Large intestine (tissue), 3 donors: Measurements from ENCODE around the gene PLXNC1. TPM values are rescaled to one million over a fixed set of nuclear protein-coding genes. Genes with fewer than 3 reads are reported as not detected.

Source experiments
- DNase-seq, 2 donors: peaks; one replicate each; pipeline versions ENCODE4 v3.0.0 to v3.0.0-alpha.2; 2013
- H3K27ac ChIP-seq: one replicate; pipeline ENCODE4 v1.5.1; 2013; ENCODE audit warnings: low read length
- H3K27me3 ChIP-seq: 2 replicates; pipeline ENCODE4 v1.6.1; 2013; ENCODE audit warnings: low read length; ENCODE audit not compliant: control insufficient read depth, insufficient read depth
- H3K36me3 ChIP-seq: 2 replicates; pipeline ENCODE4 v1.6.1; 2013; ENCODE audit warnings: low read length; ENCODE audit not compliant: control insufficient read depth, insufficient read depth
- H3K4me1 ChIP-seq: one replicate; pipeline ENCODE4 v1.6.1; 2013; ENCODE audit warnings: low read length; ENCODE audit not compliant: control insufficient read depth, insufficient read depth
- H3K4me3 ChIP-seq: one replicate; pipeline ENCODE4 v1.5.1; 2013; ENCODE audit warnings: low read length
- H3K9me3 ChIP-seq: one replicate; pipeline ENCODE4 v1.6.1; 2013; ENCODE audit warnings: mild to moderate bottlenecking, low read depth, low read length, moderate library complexity; ENCODE audit not compliant: control insufficient read depth
- WGBS: methylation state at CpG from one replicate; pipeline ENCODE4 v1.1.5; 2013; ENCODE audit warnings: low lambda C conversion rate; ENCODE audit not compliant: insufficient coverage; 5-methylcytosine and 5-hydroxymethylcytosine counted together
- polyA plus RNA-seq: library from polyadenylated mRNA; unstranded; fragments of 120-200 nt; gene quantifications from one replicate; pipeline ENCODE4 v1.2.1, GENCODE V29; 2013

PLXNC1 gene
- polyA plus RNA-seq, 1 donor = 20.3 TPM

GRCh38 chr12:94235848-94236247, 87.5 kb downstream of the PLXNC1 start:
- Histone ChIP-seq H3K4me3 (no peak overlapping the region), H3K27me3 (no peaks in the 10 kb centered on the region), H3K27ac (no peak overlapping the region), H3K9me3 (no peaks in the 10 kb centered on the region), H3K4me1 (no peaks in the 10 kb centered on the region), H3K36me3 (peaks cover 5% of the 10 kb centered on the region)
- no peak for DNase-seq
- no CpG with 5 or more reads among the region's 3 CpGs for WGBS

GRCh38 chr12:94239332-94239993, 91.1 kb downstream of the PLXNC1 start:
- Histone ChIP-seq H3K27ac (peak overlapping the region; percentile 41), H3K9me3 (no peaks in the 10 kb centered on the region), H3K4me1 (no peaks in the 10 kb centered on the region), H3K4me3 (no peak overlapping the region), H3K36me3 (peaks cover 3% of the 10 kb centered on the region), H3K27me3 (no peaks in the 10 kb centered on the region)
- WGBS = no CpG with 5 or more reads among the region's 7 CpGs
- no peak for DNase-seq

- peak in 1 of 2 donors; percentile 58 for DNase-seq
- Histone ChIP-seq H3K36me3 (peaks cover 3% of the 10 kb centered on the region), H3K4me3 (no peak overlapping the region), H3K9me3 (no peaks in the 10 kb centered on the region), H3K27me3 (no peaks in the 10 kb centered on the region), H3K4me1 (peaks cover 1% of the 10 kb centered on the region), H3K27ac (peak overlapping the region; percentile 41)
- 80% methylated on average over 1 of the region's 1 CpG for WGBS
Observed at GRCh38 chr12:94240171-94240570, 91.8 kb downstream of the PLXNC1 start.

GRCh38 chr12:94242901-94243300, 94.5 kb downstream of the PLXNC1 start:
- Histone ChIP-seq H3K36me3 (peaks cover 4% of the 10 kb centered on the region), H3K4me1 (peaks cover 15% of the 10 kb centered on the region), H3K9me3 (no peaks in the 10 kb centered on the region), H3K27ac (no peak overlapping the region), H3K4me3 (no peak overlapping the region), H3K27me3 (no peaks in the 10 kb centered on the region)
- no CpG with 5 or more reads among the region's 6 CpGs for WGBS
- DNase-seq = no peak

GRCh38 chr12:94244165-94245133, 96.1 kb downstream of the PLXNC1 start:
- no peaks in the 10 kb centered on the region for H3K9me3 ChIP-seq
- H3K27me3 ChIP-seq = no peaks in the 10 kb centered on the region
- H3K27ac ChIP-seq = peak overlapping the region; percentile 91
- no peak overlapping the region for H3K4me3 ChIP-seq
- peaks cover 15% of the 10 kb centered on the region for H3K4me1 ChIP-seq
- peaks cover 14% of the 10 kb centered on the region for H3K36me3 ChIP-seq
- DNase-seq = peak in 1 of 2 donors; percentile 22
- WGBS = 100% methylated on average over 1 of the region's 11 CpGs

GRCh38 chr12:94245631-94246383, 97.4 kb downstream of the PLXNC1 start:
- 40% methylated on average over 1 of the region's 12 CpGs for WGBS

GRCh38 chr12:94247246-94247645, 98.9 kb downstream of the PLXNC1 start:
- peaks cover 15% of the 10 kb centered on the region for H3K4me1 ChIP-seq
- DNase-seq = no peak
- no CpG with 5 or more reads among the region's 2 CpGs for WGBS
- peaks cover 21% of the 10 kb centered on the region for H3K36me3 ChIP-seq
- H3K27ac ChIP-seq = no peak overlapping the region
- no peak overlapping the region for H3K4me3 ChIP-seq
- H3K9me3 ChIP-seq = no peaks in the 10 kb centered on the region
- no peaks in the 10 kb centered on the region for H3K27me3 ChIP-seq

More at GRCh38 chr12:94245631-94246383, 97.4 kb downstream of the PLXNC1 start:
- Histone ChIP-seq H3K9me3 (no peaks in the 10 kb centered on the region), H3K27me3 (no peaks in the 10 kb centered on the region), H3K36me3 (peaks cover 16% of the 10 kb centered on the region), H3K4me1 (peaks cover 15% of the 10 kb centered on the region), H3K4me3 (no peak overlapping the region), H3K27ac (peak overlapping the region; percentile 91)
- DNase-seq = peak; percentile 85 to 93

GRCh38 chr12:94248582-94248981, 100.2 kb downstream of the PLXNC1 start:
- Histone ChIP-seq H3K9me3 (no peaks in the 10 kb centered on the region), H3K27me3 (no peaks in the 10 kb centered on the region), H3K4me1 (peaks cover 15% of the 10 kb centered on the region), H3K36me3 (peaks cover 23% of the 10 kb centered on the region), H3K27ac (no peak overlapping the region), H3K4me3 (no peak overlapping the region)
- DNase-seq = no peak
- WGBS = no CpG with 5 or more reads among the region's 7 CpGs

GRCh38 chr12:94250130-94250529, 101.8 kb downstream of the PLXNC1 start:
- WGBS = no CpG with 5 or more reads among the region's 4 CpGs
- Histone ChIP-seq H3K4me3 (no peak overlapping the region), H3K36me3 (peaks cover 28% of the 10 kb centered on the region)

GRCh38 chr12:94254270-94254669, 105.9 kb downstream of the PLXNC1 start:
- no peak for DNase-seq
- WGBS = 83% methylated on average over 1 of the region's 4 CpGs
- no peaks in the 10 kb centered on the region for H3K9me3 ChIP-seq
- no peaks in the 10 kb centered on the region for H3K27me3 ChIP-seq
- H3K27ac ChIP-seq = no peak overlapping the region
- no peak overlapping the region for H3K4me3 ChIP-seq
- H3K4me1 ChIP-seq = no peaks in the 10 kb centered on the region
- H3K36me3 ChIP-seq = peaks cover 17% of the 10 kb centered on the region

More at GRCh38 chr12:94250130-94250529, 101.8 kb downstream of the PLXNC1 start:
- H3K27me3 ChIP-seq = no peaks in the 10 kb centered on the region
- no peak for DNase-seq
- no peak overlapping the region for H3K27ac ChIP-seq
- H3K9me3 ChIP-seq = no peaks in the 10 kb centered on the region
- peaks cover 14% of the 10 kb centered on the region for H3K4me1 ChIP-seq
